LNCAP (cell line): ENCODE results near the gene CD34.

Source experiments
- CTCF ChIP-seq: fragments of 450-650 bp; IDR thresholded peaks from 2 replicates; pipeline ENCODE4 v1.5.1; 2017; ENCODE audit warnings: mild to moderate bottlenecking

CD34 gene

GRCh38 chr1:207875532-207875931, 35.4 kb downstream of the CD34 start:
- TF ChIP-seq CTCF = no peak

GRCh38 chr1:207873055-207873890, 37.7 kb downstream of the CD34 start:
- TF ChIP-seq CTCF = no peak

- no peak for TF ChIP-seq CTCF
These were observed 38.3 kb downstream of the CD34 start for GRCh38 chr1:207872621-207873020.

- no peak for TF ChIP-seq CTCF
These were observed 39.7 kb downstream of the CD34 start for GRCh38 chr1:207871117-207871649.

- TF ChIP-seq CTCF = no peak
These were observed 40.5 kb downstream of the CD34 start for GRCh38 chr1:207870306-207871031.

GRCh38 chr1:207869859-207870258, 41.1 kb downstream of the CD34 start:
- no peak for TF ChIP-seq CTCF

GRCh38 chr1:207868774-207869721, 41.9 kb downstream of the CD34 start:
- TF ChIP-seq CTCF = peak; percentile 98
